ENCODE measurements around the gene SNRPD3. TPM values are rescaled to one million over a fixed set of nuclear protein-coding genes. Genes with fewer than 3 reads are reported as not detected.
A peak's percentile ranks its signal among the peaks of the same experiment; 100 is the strongest.
"Not testable (repeated sequence)": the region's sequence is repeated elsewhere in the genome, so short reads cannot be mapped to it uniquely, and the experiment has no call there.

Gene SNRPD3
- total RNA-seq, 1 donor from 2014 or later, result 124 TPM

DNA sequence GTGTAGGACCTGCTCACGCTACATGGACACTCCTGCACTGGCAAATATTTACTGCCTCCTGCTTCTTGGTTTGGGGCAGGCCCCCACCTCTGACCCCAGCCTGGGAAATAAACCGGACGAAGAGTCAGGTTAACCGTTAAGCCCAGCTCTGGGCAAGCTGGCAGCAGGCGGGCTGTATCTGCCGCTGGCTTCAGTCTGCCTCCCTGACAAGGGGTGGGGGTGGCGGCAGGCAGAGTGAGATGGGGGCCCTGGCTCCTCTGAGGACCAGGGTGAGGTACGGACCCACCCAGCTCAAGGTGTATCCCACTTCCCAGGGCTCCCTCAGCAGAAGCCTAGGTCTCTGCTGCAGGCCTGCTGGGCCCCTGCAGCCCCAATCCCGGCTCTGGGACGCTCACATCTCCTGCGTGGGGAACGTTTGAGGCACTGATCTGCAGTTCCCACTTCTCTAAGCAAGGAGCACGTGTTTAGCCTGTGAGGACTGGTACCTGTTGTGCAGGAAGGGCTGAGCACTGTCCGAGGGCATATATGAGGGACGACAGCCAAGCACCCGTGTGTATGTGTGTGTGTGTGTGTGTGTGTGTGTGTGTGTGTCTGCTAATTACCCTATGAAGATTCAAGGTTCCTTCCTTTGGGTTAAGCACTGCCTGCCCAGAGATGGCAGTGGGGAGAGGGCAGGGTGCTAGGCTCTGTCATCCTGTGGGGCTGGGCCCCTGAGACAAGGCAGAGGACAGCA is 38.2 kb downstream of the SNRPD3 start:
- no peak for DNase-seq (ENCODE audit: low spot score, unreplicated experiment)
- TF ChIP-seq, protein P1, sequence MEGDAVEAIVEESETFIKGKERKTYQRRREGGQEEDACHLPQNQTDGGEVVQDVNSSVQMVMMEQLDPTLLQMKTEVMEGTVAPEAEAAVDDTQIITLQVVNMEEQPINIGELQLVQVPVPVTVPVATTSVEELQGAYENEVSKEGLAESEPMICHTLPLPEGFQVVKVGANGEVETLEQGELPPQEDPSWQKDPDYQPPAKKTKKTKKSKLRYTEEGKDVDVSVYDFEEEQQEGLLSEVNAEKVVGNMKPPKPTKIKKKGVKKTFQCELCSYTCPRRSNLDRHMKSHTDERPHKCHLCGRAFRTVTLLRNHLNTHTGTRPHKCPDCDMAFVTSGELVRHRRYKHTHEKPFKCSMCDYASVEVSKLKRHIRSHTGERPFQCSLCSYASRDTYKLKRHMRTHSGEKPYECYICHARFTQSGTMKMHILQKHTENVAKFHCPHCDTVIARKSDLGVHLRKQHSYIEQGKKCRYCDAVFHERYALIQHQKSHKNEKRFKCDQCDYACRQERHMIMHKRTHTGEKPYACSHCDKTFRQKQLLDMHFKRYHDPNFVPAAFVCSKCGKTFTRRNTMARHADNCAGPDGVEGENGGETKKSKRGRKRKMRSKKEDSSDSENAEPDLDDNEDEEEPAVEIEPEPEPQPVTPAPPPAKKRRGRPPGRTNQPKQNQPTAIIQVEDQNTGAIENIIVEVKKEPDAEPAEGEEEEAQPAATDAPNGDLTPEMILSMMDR (IDR thresholded peaks at IDR 0.05; ENCODE audit: unreplicated experiment), result no peak
- Mint-ChIP-seq H3K9me3 (ENCODE audit: low read depth) (no peaks in the 10 kb centered on the region), H3K4me1 (ENCODE audit: low read depth) (peaks cover 3% of the 10 kb centered on the region), H3K27ac (peak overlapping the region; percentile 89), H3K4me3 (ENCODE audit: low read depth) (peak overlapping the region; percentile 70), H3K27me3 (no peaks in the 10 kb centered on the region), H3K36me3 (ENCODE audit: insufficient read depth) (no peaks in the 10 kb centered on the region)

DNA sequence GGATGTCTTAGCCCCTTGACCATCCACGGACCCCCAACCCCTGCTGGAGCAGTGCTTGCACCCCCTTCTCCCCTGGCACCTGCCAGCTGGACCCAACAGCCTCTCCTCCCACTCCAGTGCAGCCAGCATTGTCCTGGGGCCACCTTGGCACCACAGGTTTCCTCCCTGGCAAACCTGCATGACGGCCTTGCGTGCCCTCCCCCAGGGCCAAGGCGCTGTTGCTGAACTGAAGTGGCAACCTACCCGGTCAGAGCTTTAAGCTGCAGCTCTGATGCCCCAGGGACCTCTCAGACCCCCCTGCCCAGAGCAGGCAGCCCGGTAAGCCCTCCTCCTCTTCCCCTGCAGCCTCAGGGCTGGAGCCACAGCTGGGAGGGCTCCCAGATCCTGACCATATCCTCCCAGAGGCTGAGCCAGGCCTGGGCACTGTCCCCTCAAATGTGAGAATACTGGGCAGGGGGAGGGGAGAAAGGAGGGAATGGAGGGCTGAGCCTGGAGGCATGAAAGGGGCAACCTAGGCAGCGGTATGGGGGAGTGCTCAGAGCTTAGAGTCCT is 38.8 kb downstream of the SNRPD3 start:
- TF ChIP-seq, protein P1 (IDR thresholded peaks at IDR 0.05; ENCODE audit: unreplicated experiment), result no peak
- Mint-ChIP-seq H3K27me3 (no peaks in the 10 kb centered on the region), H3K27ac (no peak overlapping the region), H3K9me3 (ENCODE audit: low read depth) (no peaks in the 10 kb centered on the region), H3K36me3 (ENCODE audit: insufficient read depth) (no peaks in the 10 kb centered on the region), H3K4me1 (ENCODE audit: low read depth) (peaks cover 3% of the 10 kb centered on the region), H3K4me3 (ENCODE audit: low read depth) (no peak overlapping the region)
- DNase-seq (ENCODE audit: low spot score, unreplicated experiment), result no peak

DNA sequence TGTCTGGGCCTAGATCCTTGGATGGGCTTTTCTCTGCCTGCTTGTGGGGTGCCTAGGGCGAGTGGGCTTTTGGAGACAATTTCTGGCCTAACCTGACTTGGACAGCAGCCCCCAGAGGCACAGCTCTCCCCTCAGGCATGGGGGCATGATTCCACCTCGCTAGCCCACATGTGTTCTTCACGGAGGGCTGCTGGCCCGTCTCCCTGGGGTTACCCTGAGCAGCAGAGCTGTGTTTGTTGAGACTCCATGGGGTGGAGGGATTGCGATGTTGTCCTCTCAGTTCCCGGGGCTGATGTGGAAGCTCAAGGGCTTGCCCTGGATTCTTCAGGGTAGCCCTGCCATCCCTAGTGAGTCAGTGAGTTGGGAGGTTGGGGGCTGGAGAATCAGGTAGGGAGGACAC is 39.4 kb downstream of the SNRPD3 start:
- Mint-ChIP-seq H3K9me3 (ENCODE audit: low read depth) (no peaks in the 10 kb centered on the region), H3K36me3 (ENCODE audit: insufficient read depth) (no peaks in the 10 kb centered on the region), H3K27me3 (no peaks in the 10 kb centered on the region), H3K4me1 (ENCODE audit: low read depth) (peaks cover 3% of the 10 kb centered on the region), H3K27ac (no peak overlapping the region), H3K4me3 (ENCODE audit: low read depth) (no peak overlapping the region)
- DNase-seq (ENCODE audit: low spot score, unreplicated experiment), result no peak
- TF ChIP-seq, protein P1 (IDR thresholded peaks at IDR 0.05; ENCODE audit: unreplicated experiment), result no peak

DNA sequence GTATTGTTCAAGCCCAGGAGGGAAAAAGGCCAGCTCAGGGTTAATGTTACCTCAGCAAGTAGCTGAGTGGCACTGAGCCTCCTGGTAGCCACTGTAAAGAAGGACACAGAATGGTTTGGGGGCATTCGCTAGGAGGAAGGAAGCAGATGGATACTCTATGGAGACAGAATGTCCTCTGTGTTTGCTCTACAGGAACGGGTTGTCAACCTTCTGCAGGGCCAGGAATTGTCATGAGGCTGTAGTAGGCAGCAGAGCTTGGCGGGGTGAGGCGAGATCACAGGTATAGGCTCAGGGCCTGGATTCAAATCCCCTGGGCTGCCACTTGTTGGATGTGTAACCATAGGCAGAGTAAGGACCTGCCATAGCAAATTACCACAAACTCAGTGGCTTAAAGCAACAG is 40.1 kb downstream of the SNRPD3 start:
- H3K27ac Mint-ChIP-seq, result no peak overlapping the region
- H3K27me3 Mint-ChIP-seq, result no peaks in the 10 kb centered on the region
- no peaks in the 10 kb centered on the region for H3K36me3 Mint-ChIP-seq (ENCODE audit: insufficient read depth)
- no peak for DNase-seq (ENCODE audit: low spot score, unreplicated experiment)
- H3K4me3 Mint-ChIP-seq (ENCODE audit: low read depth), result no peak overlapping the region
- TF ChIP-seq, protein P1 (IDR thresholded peaks at IDR 0.05; ENCODE audit: unreplicated experiment), result no peak
- H3K9me3 Mint-ChIP-seq (ENCODE audit: low read depth), result no peaks in the 10 kb centered on the region
- H3K4me1 Mint-ChIP-seq (ENCODE audit: low read depth), result peaks cover 3% of the 10 kb centered on the region

DNA sequence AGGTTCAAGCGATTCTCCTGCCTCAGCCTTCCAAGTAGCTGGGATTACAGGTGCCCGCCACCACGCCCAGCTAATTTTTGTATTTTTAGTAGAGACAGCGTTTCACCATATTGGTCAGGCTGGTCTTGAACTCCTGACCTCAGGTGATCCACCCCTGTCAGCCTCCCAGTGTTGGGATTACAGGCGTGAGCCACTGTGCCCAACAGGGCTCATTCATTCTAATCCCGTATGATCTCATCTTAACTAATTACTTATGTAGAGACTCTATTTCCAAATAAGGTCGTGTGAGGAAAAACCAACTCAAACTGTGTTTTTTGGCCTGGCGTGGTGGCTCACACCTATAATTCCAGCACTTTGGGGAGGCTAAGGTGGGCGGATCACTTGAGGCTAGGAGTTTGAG is 41.3 kb downstream of the SNRPD3 start:
- H3K4me3 Mint-ChIP-seq (ENCODE audit: low read depth); H3K4me1 Mint-ChIP-seq (ENCODE audit: low read depth); H3K36me3 Mint-ChIP-seq (ENCODE audit: insufficient read depth); H3K27ac Mint-ChIP-seq; H3K27me3 Mint-ChIP-seq; DNase-seq (ENCODE audit: low spot score, unreplicated experiment); H3K9me3 Mint-ChIP-seq (ENCODE audit: low read depth): not testable (repeated sequence)

DNA sequence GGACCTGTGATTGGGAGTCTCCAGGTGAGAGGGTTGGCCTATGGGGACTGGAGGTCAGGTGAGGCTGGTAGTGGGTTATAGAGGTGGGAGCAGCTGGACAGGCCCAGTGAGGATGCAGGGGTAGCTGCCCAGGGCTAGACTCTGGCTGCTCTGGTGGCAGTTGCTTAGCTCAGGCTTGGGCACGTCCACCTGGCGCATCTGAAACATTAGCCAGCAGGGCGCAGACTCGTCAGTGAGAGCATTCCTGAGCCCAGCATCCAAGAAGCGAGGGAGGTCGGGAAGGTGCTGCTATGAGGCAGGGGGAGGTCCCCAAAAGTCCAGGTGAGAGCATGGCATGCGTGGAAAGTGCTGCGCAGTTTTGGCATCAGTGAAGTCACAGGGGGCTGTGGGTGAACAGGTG is 43.7 kb downstream of the SNRPD3 start:
- H3K4me3 Mint-ChIP-seq (ENCODE audit: low read depth), result no peak overlapping the region
- H3K9me3 Mint-ChIP-seq (ENCODE audit: low read depth), result no peaks in the 10 kb centered on the region
- TF ChIP-seq, protein P1 (IDR thresholded peaks at IDR 0.05; ENCODE audit: unreplicated experiment), result no peak
- no peak for DNase-seq (ENCODE audit: low spot score, unreplicated experiment)
- H3K36me3 Mint-ChIP-seq (ENCODE audit: insufficient read depth), result no peaks in the 10 kb centered on the region
- H3K4me1 Mint-ChIP-seq (ENCODE audit: low read depth), result peaks cover 12% of the 10 kb centered on the region
- no peak overlapping the region for H3K27ac Mint-ChIP-seq
- H3K27me3 Mint-ChIP-seq, result no peaks in the 10 kb centered on the region

DNA sequence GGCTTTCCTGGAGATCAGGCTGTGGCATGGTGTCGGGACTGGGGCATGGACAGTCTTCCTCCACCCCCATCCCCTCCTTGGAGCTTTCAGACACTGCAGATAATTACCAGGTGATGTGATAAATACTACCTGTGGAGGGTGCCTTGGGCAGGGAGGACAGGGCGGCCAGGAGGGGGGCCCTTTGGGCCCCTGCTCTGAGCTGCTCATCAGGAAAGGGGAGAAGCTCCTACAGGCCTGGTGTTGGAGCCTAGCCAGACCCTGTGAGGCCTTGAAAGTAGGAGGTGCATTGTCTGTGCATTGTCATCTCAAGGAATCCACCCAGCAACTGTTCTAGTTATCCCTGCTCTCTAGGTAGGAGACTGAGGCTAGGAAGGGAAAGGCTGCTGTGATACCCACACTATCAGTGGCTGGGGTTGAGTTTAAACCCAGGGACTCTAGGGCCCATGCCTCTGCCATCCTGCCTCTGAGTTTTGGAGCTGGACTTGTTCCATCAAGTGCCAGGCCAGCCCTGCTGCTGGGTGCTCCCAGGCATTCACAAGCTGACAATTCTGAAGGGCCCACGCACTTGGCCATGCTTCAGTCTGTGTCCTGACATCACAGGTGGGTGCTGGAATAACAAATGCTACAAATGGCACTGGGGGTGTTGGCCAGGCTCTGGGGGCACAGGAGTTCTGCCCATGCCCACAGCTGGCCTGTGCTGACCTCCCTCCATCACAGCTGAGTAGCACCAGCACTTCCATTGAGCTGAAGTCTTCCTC is 44.3 kb downstream of the SNRPD3 start:
- H3K27ac Mint-ChIP-seq; DNase-seq (ENCODE audit: low spot score, unreplicated experiment): not testable (repeated sequence)

More for the DNA sequence above, 44.3 kb downstream of the SNRPD3 start:
- H3K27me3 Mint-ChIP-seq; H3K9me3 Mint-ChIP-seq (ENCODE audit: low read depth); H3K4me3 Mint-ChIP-seq (ENCODE audit: low read depth); H3K36me3 Mint-ChIP-seq (ENCODE audit: insufficient read depth): not testable (repeated sequence)
- H3K4me1 Mint-ChIP-seq (ENCODE audit: low read depth), result peaks cover 12% of the 10 kb centered on the region

All from progenitor cell of endocrine pancreas (in vitro differentiated cells).